ENCODE data around the gene ITM2C. TPM values are rescaled to one million over a fixed set of nuclear protein-coding genes. Genes with fewer than 3 reads are reported as not detected.

Gene ITM2C
- total RNA-seq, 4 donors from 2014 or later: 14.0 to 22.2 (median 19.9) TPM

DNA sequence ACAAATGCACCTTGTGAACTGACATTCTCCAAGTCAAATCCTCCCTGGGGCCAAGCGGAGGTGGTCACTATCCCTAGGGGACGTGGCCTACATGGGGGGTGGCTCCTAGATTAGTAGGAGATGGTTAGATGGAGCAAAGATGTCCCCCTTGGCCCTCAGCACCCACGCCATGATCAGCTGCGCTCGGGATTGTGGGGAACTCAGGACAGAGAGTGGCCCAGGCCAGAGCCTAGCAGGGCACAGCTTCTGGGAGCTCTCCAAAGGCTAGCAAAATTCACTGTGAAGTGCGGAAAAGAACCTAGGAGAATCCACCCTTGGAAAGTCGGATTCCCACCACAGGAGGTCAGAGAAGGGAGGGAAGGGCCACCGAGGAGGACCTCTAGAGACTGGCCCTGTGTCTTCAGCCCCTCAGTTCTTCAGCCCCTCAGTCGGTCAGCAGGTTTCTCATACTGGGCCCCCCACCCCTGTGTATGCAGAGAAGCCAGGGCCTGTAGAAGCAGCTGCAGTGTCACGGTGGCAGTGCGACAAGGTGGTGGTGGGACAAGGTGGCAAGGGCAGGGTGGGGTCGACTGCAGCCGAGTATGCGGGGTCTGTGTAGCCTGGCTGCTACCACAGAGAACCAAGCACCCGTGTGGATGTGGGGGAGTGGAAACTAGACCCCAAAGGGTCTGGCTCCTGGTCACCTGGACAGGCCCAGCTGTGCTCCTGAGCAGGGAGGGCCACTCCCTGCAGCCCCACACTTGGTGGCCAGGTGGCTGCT lies 41.9 kb downstream of the ITM2C start:
- TF ChIP-seq, protein P1, sequence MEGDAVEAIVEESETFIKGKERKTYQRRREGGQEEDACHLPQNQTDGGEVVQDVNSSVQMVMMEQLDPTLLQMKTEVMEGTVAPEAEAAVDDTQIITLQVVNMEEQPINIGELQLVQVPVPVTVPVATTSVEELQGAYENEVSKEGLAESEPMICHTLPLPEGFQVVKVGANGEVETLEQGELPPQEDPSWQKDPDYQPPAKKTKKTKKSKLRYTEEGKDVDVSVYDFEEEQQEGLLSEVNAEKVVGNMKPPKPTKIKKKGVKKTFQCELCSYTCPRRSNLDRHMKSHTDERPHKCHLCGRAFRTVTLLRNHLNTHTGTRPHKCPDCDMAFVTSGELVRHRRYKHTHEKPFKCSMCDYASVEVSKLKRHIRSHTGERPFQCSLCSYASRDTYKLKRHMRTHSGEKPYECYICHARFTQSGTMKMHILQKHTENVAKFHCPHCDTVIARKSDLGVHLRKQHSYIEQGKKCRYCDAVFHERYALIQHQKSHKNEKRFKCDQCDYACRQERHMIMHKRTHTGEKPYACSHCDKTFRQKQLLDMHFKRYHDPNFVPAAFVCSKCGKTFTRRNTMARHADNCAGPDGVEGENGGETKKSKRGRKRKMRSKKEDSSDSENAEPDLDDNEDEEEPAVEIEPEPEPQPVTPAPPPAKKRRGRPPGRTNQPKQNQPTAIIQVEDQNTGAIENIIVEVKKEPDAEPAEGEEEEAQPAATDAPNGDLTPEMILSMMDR (IDR thresholded peaks at IDR 0.05; ENCODE audit: low read depth): no peak

DNA sequence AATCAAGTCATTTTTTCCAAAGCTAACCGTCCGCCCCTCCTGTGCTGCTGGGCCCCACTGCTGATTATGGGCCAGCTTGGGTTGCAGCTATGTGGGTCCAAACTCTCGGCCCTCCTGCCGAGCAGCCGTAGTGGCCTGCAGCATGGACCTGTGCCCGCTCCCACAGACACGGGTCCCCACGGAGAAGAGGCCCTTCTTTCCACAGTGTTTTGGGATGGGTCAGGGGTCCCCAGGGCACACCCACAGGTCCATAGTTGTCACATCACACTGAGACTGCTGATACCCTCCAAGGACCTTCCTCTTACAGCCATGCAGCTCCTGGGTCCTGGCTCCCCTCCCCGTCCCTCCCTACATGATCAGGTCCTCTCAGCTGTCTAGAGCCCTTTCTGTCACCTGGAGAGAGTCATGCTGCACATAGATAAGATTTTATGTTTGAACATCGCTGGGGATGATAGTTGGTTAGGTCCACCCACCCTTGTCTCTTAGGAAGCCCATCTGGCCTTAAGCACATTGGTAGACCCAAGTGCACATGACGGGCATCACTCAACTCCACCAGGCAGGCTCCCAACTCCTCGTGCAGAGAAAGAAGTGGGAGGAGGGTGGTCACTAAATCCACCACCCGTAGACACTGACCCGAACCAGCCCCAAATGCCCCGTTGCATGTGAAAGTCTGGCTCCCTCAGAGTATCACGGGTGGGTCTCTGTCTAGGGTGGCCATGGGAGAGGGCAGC lies 42.8 kb downstream of the ITM2C start:
- TF ChIP-seq, protein P1 (IDR thresholded peaks at IDR 0.05; ENCODE audit: low read depth): no peak

DNA sequence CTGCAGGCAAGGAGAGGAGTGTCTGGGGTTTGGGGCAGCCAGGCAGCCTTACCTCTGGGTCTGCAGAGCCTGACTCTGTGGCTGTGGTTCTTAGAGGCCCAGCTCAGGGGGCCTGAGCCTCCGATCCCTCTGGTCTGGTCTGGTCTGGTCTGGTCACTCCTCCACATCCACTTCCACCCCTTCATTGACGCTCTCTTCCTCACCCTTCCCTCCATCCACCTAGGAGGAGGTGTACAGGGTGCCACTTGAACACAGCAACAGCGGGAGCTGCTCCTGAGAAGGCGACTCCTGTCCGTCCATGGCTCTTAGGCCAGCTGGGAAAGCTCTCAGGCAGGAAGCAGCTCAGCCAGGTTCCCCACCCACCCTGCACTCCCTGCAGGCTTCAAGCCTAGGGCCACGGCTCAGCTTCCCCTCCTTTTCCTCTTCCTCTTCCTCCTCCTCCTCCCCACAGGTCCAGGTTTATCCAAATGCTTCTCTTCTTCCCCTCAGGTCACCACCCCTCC lies 43.4 kb downstream of the ITM2C start:
- TF ChIP-seq, protein P1 (IDR thresholded peaks at IDR 0.05; ENCODE audit: low read depth): no peak

DNA sequence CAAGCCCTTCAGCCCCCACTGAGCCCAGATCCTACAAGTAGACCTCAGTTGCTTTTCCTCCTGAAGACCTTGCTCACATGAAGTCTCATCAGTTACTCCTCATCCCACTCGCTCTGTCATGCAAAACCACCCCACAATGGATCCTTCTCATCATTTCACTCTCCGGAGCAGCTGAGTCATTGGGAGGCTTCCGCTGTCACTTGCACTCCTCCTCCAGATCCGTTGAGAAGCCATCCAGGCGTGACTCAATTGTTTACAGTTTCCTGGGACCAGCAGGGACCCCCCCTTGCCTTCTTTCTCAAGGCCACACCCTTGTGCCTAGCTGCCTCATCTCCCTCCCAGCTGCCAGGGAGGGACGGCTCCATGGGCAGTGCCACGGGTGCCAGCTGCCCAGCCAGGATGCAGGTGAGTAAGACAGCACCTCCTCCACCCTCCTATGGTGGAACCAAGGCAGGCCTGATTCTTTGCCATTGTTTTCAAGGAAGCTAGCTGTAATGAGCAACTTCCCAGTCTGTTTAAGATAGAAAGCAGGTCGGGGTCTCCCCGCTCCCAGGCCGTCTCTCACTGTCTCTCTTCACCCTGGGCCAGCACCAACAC lies 44.0 kb downstream of the ITM2C start:
- TF ChIP-seq, protein P1 (IDR thresholded peaks at IDR 0.05; ENCODE audit: low read depth): no peak

DNA sequence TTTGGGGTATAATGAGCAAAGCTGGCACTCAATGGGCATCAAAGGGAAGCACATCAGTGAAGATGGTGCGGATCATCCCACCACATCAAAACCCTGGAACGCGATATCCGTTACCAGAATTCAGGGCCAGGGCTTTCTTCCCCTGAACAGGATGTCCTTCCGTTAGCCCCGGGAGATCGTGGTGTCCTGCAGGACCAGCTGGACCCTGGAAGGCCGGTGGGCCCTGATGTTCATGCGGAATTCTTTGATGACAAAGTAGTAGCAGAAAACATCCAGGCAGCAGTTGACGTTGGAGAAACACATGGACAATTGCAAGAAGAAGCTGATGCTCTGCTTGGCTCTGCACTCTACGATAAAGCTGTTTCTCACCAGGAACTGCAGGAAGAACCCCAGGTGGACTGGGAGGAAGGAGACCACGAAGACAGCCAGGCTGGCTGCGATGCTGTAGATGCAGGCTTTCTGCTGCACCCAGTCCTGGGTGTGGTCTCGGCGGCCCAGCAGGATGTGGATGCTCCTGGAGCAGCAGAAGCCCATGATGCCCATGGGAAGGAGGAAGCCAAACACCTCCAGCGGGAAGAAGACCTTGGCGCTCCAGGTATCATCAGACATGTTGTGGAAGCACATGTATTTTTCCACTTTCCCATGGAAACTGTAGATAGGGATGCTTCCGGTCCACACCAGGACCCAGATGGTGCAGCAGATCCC lies 45.3 kb downstream of the ITM2C start:
- TF ChIP-seq, protein P1 (IDR thresholded peaks at IDR 0.05; ENCODE audit: low read depth): no peak

DNA sequence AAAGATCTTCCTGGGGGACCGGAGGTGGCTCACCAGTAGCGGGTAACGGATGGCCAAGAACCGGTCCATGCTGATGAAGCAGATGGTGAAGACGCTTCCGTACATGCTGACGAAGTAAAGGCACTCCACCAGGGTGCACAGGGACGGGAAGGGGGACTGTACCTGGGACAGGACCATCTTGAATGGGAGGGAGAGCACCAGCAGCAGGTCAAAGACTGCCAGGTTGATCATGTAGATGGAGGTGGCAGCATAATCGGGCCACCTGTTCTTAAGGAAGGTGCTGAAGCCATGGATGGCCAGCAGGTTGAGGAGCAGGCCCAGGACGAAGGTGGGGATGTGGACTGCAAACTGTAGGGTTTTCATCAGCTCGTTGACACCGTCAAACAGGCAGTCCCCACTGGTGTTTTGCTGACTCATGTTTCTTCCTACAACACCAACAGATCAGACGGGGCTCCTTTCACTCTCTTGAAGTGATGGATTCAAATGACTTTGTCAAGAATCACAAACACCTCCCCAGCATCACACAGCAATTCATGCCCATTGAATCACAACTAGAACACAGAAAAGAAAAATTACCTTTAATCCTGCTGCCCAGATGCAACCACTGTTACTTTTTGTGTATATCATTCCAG lies 45.9 kb downstream of the ITM2C start:
- TF ChIP-seq, protein P1 (IDR thresholded peaks at IDR 0.05; ENCODE audit: low read depth): no peak

Measured in subcutaneous adipose tissue (tissue), 4 donors.